Naive thymus-derived CD8-positive, alpha-beta T cell (primary cell): ENCODE measurements around the gene ZFAND3. TPM values are rescaled to one million over a fixed set of nuclear protein-coding genes. Genes with fewer than 3 reads are reported as not detected.

Source experiments
- ATAC-seq, 2 donors: fragments of 150-1000 bp; cut with Tn5 transposase in 1 of 2; sonication (Bioruptor Pico), chemical (Tn5 transposase) in 1 of 2; 1 replicate in 1 of 2; 2 replicates in 1 of 2; pipeline ENCODE4 v1.10.0; 2021; ENCODE audit warnings: mild to moderate bottlenecking in 2 of 2, moderate library complexity in 2 of 2
- POLR2A ChIA-PET: fragments of 350-600 bp; sonication (Branson Sonifier 250); formaldehyde crosslinking; loops from one replicate; lab custom pipeline; 2021; ENCODE audit warnings: antibody characterized with exemption; lab: Charles Lee
- DNase-seq, 10 donors: peaks; one replicate each; pipeline versions ENCODE4 v3.0.0 to v3.0.0-alpha.2; 2020 to 2022
- H3K27ac Mint-ChIP-seq, 10 donors: one replicate each; pipeline ENCODE4 v1.8.0; 2020 to 2022; ENCODE audit warnings: mild to moderate bottlenecking in 10 of 10, mixed read lengths in 10 of 10, moderate library complexity in 4 of 10, inconsistent platforms in 1 of 10
- H3K27me3 Mint-ChIP-seq, 5 donors: one replicate each; pipeline ENCODE4 v1.8.0; 2021 to 2022; ENCODE audit warnings: mixed read lengths in 5 of 5
- H3K36me3 Mint-ChIP-seq, 3 donors: one replicate each; pipeline ENCODE4 v1.8.0; 2020 to 2022; ENCODE audit warnings: mixed read lengths in 3 of 3, mild to moderate bottlenecking in 2 of 3, inconsistent platforms in 1 of 3
- H3K4me1 Mint-ChIP-seq, 4 donors: one replicate each; pipeline ENCODE4 v1.8.0; 2021 to 2022; ENCODE audit warnings: mixed read lengths in 4 of 4
- H3K4me3 Mint-ChIP-seq, 10 donors: one replicate each; pipeline ENCODE4 v1.8.0; 2020 to 2022; ENCODE audit warnings: mild to moderate bottlenecking in 10 of 10, mixed read lengths in 10 of 10, moderate library complexity in 6 of 10, inconsistent platforms in 1 of 10
- H3K9me3 Mint-ChIP-seq, 9 donors: one replicate each; pipeline ENCODE4 v1.8.0; 2020 to 2022; ENCODE audit warnings: mixed read lengths in 9 of 9, mild to moderate bottlenecking in 3 of 9, inconsistent platforms in 1 of 9, moderate library complexity in 1 of 9
- polyA plus RNA-seq, 3 donors: library from polyadenylated mRNA; unstranded; fragments of 300-500 nt; fragmentation: Illumina TruSeq; gene quantifications; one replicate each; pipeline ENCODE4 v1.2.3, GENCODE V29; 2021
- total RNA-seq, 8 experiments: library from RNA in 2 of 8; stranded (reverse) in 2 of 8; gene quantifications; one replicate each; pipeline ENCODE4 v1.2.3 and lab custom pipeline; 2021 to 2026

ZFAND3 gene
- total and polyA plus RNA-seq, 5 experiments from 2014 or later = 3.7 to 33.8 (median 4.5) TPM

DNA sequence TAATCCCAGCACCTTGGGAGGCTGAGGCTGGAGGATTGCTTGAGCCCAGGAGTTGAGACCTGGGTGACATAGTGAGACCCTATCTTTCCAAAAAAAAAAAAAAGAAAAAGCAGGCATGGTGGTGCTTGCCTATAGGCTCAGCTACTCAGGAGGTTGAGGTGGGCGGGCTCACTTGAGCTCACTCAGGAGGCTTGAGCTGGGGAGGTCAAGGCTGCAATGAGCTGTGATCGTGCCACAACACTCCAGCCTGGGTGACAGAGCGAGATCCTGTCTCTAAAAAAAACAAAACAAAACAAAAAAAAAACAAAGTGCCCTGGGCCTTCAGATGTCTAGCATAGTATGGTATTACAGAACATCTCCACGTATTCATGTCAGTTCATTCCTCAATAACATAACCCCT lies 42.9 kb downstream of the ZFAND3 start:
- H3K4me3 Mint-ChIP-seq = no peak overlapping the region
- no peak for DNase-seq
- H3K27ac Mint-ChIP-seq = no peak overlapping the region
- H3K9me3 Mint-ChIP-seq = no peaks in the 10 kb centered on the region
- H3K27me3 Mint-ChIP-seq = no peaks in the 10 kb centered on the region
- peaks cover 34 to 88% (median 76%) of the 10 kb centered on the region in 4 donors for H3K4me1 Mint-ChIP-seq
- POLR2A ChIA-PET = no interaction called here
- peaks cover 0 to 10% (median 0%) of the 10 kb centered on the region in 3 donors for H3K36me3 Mint-ChIP-seq
- ATAC-seq = no peak

DNA sequence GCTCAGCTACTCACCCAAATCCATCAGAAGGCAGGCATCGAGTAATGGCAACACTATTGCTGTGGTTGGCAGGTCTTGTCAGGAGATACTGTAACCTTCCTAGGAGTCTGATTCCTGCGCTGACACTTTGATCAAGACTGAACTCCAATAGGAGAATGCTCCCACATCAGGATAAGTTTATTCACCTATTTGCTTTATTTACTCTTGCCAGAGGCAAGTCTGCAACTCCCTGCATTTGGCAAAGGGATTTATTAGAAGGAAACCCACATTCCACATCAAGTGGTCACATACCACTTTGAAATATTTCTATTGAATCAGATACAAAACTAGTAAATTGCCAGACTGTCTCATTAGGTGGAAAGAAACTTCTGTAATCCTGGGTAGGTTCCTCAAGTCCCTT lies 43.5 kb downstream of the ZFAND3 start:
- Mint-ChIP-seq H3K27ac (peak overlapping the region in 1 of 10 donors; percentile 19), H3K27me3 (no peaks in the 10 kb centered on the region), H3K9me3 (no peaks in the 10 kb centered on the region), H3K4me3 (no peak overlapping the region), H3K4me1 (peaks cover 32 to 88% (median 76%) of the 10 kb centered on the region in 4 donors), H3K36me3 (peaks cover 0 to 10% (median 0%) of the 10 kb centered on the region in 3 donors)
- no peak for ATAC-seq
- POLR2A ChIA-PET = no interaction called here
- DNase-seq = no peak

DNA sequence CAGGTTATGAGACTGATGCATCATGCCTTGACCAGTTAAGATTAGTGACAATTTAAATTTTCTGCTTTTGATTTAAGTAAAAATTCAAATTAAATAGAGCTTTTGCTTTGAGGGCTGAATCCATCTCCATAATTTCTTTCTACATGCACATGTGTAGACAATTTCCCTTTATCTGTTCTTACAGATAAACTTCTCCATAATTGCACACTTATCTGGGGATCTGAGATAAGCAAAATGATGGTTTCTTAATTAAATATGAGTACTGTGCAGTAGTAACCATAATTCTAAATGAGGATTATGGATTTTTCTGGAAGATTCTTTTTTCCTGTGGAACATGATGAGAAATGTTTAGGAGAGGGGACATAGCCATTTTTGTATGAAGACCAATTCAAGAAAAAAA lies 44.7 kb downstream of the ZFAND3 start:
- ATAC-seq = no peak
- no peaks in the 10 kb centered on the region for H3K9me3 Mint-ChIP-seq
- no peak for DNase-seq
- no peak overlapping the region for H3K27ac Mint-ChIP-seq
- POLR2A ChIA-PET = no interaction called here
- H3K36me3 Mint-ChIP-seq = peaks cover 0 to 10% (median 0%) of the 10 kb centered on the region in 3 donors
- H3K4me1 Mint-ChIP-seq = peaks cover 34 to 86% (median 73%) of the 10 kb centered on the region in 4 donors
- no peak overlapping the region for H3K4me3 Mint-ChIP-seq
- H3K27me3 Mint-ChIP-seq = no peaks in the 10 kb centered on the region

DNA sequence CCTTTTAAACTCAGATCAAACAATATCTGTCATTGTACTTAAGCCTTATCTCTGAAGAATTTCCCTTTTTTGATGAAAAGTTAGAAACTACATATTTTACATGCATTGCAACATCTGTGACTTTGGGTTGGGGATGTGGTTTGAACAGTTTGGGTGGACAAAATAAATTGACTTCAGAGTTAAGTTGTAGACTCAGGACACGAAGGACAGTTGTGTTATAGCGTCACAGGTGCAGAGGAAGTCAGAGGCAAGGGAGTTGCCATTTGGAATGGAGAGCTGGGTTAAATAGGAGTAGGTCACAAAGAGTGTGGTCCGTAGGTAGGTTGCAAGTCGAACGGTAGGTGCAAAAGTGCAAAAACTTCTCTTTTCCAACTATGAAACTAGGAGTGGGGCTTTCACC lies 46.0 kb downstream of the ZFAND3 start:
- Mint-ChIP-seq H3K36me3 (peaks cover 0 to 14% (median 6%) of the 10 kb centered on the region in 3 donors), H3K27ac (peak overlapping the region in 4 of 10 donors; percentile 8 to 51 (median 28)), H3K4me3 (peak overlapping the region in 8 of 10 donors; percentile 4 to 51 (median 18)), H3K9me3 (peaks cover 0 to 2% (median 0%) of the 10 kb centered on the region in 9 donors), H3K4me1 (peaks cover 31 to 84% (median 72%) of the 10 kb centered on the region in 4 donors), H3K27me3 (no peaks in the 10 kb centered on the region)
- ATAC-seq = no peak
- POLR2A ChIA-PET = interaction anchor here (0.6 kb wide), 1 partner anchor 82 kb away, joined by 6 read pairs; no protein-coding TSS in a partner anchor
- DNase-seq = no peak

DNA sequence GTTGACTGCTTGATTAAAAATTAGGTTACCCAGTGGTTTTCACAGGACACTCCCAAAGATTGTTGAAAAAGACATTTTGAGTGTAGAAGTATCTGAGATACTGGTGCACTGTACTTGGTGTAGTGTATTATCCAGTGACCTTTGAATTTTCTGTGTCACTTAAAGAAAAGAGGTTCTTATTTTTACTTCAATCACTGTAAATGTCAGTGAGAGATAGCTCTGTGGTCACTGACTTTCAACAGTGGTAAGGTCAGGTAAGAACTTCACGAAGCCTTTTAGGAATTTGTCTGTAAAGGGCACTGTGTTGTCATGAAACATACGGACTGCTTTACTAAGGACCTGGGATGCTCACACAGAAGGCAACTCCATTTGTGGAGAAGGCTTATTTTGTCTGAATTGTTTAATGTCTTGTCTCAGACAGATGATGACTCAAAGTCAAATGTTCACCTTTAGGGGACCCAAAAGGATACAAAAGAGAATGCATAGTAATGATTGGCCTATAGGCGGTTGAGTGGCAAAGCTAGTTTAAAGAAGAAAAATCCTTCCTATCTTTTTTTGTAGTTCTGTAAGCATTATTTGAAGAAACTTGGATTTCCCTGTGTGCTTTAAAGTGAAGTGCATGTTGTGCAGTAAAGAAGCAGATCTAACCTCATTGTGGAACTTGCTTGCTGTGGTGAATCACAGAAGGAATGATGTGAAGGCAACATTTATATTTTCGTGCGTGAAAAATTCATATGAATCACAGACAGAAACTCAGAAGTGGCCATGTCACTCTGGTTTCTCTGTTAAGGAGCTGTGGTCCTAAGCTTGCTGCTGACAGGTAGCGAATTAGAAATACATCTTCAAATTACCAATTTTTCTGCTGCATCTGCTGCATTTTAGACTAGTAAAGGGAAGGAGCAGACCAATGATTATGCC lies 47.3 kb downstream of the ZFAND3 start:
- Mint-ChIP-seq H3K4me1 (peaks cover 28 to 82% (median 69%) of the 10 kb centered on the region in 4 donors), H3K27me3 (no peaks in the 10 kb centered on the region), H3K4me3 (peak overlapping the region in 5 of 10 donors; percentile 2 to 56 (median 13)), H3K27ac (peak overlapping the region in 2 of 10 donors; percentile 16 to 87), H3K9me3 (peaks cover under 1 to 12% (median 9%) of the 10 kb centered on the region in 9 donors), H3K36me3 (peaks cover 8 to 18% (median 14%) of the 10 kb centered on the region in 3 donors)
- DNase-seq (no peak), ATAC-seq (no peak)
- POLR2A ChIA-PET = interaction anchor here (0.6 kb wide), 1 partner anchor 47 kb away, joined by 3 read pairs; no protein-coding TSS in a partner anchor

DNA sequence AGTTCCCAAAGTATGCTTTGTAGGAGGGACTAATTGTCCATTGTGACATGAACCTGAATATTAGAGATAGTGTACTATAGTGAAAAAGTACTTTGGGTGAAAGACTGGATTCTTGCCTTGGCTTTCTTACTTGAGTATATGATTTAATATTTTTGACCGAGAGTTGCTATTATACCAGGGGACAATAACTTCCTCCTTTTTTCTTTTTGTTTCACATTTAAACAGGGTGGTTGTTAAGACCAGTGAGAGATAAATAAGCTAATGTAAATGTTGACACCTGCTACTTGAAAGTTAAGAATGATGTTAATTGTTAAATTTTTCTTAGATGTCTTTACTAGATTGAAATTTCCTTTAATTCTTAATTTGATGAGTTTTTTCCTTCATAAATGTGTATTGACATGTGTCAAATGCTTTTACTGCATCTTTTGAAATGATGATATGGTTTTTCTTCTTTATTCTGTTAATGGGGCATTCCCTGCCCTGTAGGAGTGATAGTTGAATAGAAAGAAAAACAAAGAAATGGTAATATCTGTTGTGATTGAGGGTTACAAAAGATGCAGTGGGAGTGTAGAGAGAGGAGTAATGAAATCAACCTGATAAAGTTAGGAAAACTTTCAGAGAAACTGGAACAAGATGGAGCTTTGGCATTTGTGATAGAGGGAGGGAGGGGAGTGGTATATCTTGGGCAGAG lies 48.4 kb downstream of the ZFAND3 start:
- peaks cover 16 to 23% (median 22%) of the 10 kb centered on the region in 3 donors for H3K36me3 Mint-ChIP-seq
- H3K4me1 Mint-ChIP-seq = peaks cover 31 to 83% (median 74%) of the 10 kb centered on the region in 4 donors
- no peaks in the 10 kb centered on the region for H3K27me3 Mint-ChIP-seq
- peaks cover 5 to 20% (median 12%) of the 10 kb centered on the region in 9 donors for H3K9me3 Mint-ChIP-seq
- POLR2A ChIA-PET = no interaction called here
- DNase-seq = no peak
- peak overlapping the region in 5 of 10 donors; percentile 6 to 57 (median 21) for H3K4me3 Mint-ChIP-seq
- H3K27ac Mint-ChIP-seq = peak overlapping the region in 4 of 10 donors; percentile 7 to 87 (median 47)
- no peak for ATAC-seq

DNA sequence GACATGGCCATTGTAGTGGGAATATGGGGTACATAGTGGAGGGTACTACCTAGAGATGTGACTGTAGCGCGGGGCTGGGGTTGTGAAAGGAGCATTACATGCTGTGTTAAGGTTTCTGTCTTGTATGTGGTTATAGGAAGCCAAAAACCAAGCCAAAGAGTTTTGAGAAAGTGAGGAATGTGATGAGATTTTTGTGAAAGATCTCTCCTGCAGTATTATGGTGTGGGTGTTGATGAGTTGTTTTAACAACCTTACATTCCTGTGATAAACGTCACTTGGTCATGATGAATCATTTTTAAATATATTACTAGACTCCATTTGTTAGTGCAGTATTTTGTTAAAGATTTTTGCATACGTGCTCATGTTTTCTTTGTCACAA lies 48.9 kb downstream of the ZFAND3 start:
- no peak for ATAC-seq
- Mint-ChIP-seq H3K9me3 (peaks cover 5 to 20% (median 12%) of the 10 kb centered on the region in 9 donors), H3K4me1 (peaks cover 33 to 80% (median 75%) of the 10 kb centered on the region in 4 donors), H3K36me3 (peaks cover 16 to 24% (median 21%) of the 10 kb centered on the region in 3 donors), H3K27ac (peak overlapping the region in 4 of 10 donors; percentile 7 to 87 (median 47)), H3K4me3 (peak overlapping the region in 4 of 10 donors; percentile 6 to 57 (median 36)), H3K27me3 (no peaks in the 10 kb centered on the region)
- no peak for DNase-seq
- POLR2A ChIA-PET = no interaction called here

DNA sequence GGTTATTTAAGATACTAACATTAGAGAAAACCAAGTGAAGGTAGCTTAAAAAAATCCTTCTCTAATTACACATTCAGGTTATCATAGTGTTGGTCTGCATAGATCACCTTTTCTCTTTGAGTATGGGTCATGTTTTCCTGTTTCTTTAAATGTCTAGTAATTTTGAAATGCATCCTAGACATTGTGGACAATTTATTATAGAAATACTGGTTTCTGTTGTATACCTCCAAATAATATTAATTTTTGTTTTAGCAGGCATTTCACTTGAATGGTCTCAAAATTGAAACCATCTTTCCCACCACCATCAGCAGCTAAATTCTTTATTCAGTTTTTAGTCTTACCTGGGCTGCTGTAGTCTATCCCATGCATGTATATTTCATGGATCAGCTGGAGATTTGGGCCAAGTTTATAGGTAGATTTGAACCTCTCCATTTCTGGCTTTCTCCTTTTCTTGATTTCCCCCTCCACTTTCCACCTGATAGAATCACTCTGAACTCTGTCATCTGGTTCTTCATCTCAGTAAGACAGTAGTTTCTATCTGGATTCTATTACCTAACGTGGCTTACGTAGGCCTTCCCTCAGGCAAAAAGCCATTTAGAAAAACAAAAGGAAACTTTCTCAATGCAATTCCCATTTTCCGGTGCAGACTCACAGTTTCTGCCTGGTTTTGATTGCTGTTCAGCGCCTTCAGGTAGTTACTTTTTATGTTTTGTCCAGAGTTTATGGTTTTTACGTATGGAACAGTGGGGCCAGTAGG lies 52.3 kb downstream of the ZFAND3 start:
- Mint-ChIP-seq H3K27ac (no peak overlapping the region), H3K4me1 (peaks cover 29 to 75% (median 63%) of the 10 kb centered on the region in 4 donors), H3K27me3 (no peaks in the 10 kb centered on the region), H3K9me3 (peaks cover 5 to 20% (median 12%) of the 10 kb centered on the region in 9 donors), H3K36me3 (peaks cover 16 to 32% (median 30%) of the 10 kb centered on the region in 3 donors), H3K4me3 (no peak overlapping the region)
- no peak for ATAC-seq
- DNase-seq = no peak
- POLR2A ChIA-PET = no interaction called here

DNA sequence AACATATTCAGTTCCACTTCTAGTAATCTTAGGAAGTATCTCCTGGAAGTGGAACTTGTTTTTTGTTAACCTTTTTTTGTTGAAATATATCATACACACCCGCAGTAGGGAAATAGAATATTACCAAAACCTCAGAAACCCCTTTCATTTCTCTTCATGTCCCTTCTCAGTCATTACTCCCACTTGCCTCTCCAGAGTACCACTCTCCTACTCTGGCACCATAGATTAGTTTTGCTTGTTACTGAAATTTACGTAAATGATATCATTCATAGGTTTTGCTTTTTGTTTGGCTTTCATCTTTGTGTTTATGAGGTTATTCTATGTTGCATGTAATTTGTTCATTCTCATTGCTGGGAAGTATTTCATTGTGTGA lies 52.8 kb downstream of the ZFAND3 start:
- no peak overlapping the region for H3K27ac Mint-ChIP-seq
- DNase-seq (no peak), ATAC-seq (no peak)
- H3K9me3 Mint-ChIP-seq = peaks cover 5 to 20% (median 12%) of the 10 kb centered on the region in 9 donors
- H3K36me3 Mint-ChIP-seq = peaks cover 16 to 33% (median 30%) of the 10 kb centered on the region in 3 donors
- H3K4me3 Mint-ChIP-seq = no peak overlapping the region
- H3K27me3 Mint-ChIP-seq = no peaks in the 10 kb centered on the region
- POLR2A ChIA-PET = no interaction called here
- H3K4me1 Mint-ChIP-seq = peaks cover 31 to 75% (median 63%) of the 10 kb centered on the region in 4 donors

DNA sequence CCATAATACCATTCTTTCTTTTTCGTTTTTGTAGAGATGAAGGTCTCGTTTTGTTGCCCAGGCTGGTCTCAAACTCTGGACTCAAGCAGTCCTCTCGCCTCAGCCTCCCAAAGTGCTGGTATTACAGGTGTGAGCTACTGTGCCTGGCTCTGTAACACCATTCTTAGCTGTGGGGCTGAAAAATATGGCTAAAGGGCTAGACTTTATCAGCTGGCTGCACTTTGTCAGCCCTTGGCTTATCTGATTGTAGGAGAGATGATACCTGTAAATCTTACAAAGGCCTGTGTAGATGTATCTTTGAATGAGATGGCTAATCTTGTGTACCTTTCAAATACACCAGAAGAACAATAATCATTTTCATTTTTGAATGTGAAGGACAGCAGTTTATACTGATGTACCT lies 55.2 kb downstream of the ZFAND3 start:
- ATAC-seq = no peak
- POLR2A ChIA-PET = no interaction called here
- no peaks in the 10 kb centered on the region for H3K27me3 Mint-ChIP-seq
- H3K27ac Mint-ChIP-seq = peak overlapping the region in 3 of 10 donors; percentile 23 to 63 (median 47)
- peaks cover 16 to 33% (median 28%) of the 10 kb centered on the region in 3 donors for H3K36me3 Mint-ChIP-seq
- H3K9me3 Mint-ChIP-seq = peaks cover 5 to 20% (median 12%) of the 10 kb centered on the region in 9 donors
- H3K4me1 Mint-ChIP-seq = peaks cover 35 to 80% (median 71%) of the 10 kb centered on the region in 4 donors
- no peak for DNase-seq
- H3K4me3 Mint-ChIP-seq = no peak overlapping the region

DNA sequence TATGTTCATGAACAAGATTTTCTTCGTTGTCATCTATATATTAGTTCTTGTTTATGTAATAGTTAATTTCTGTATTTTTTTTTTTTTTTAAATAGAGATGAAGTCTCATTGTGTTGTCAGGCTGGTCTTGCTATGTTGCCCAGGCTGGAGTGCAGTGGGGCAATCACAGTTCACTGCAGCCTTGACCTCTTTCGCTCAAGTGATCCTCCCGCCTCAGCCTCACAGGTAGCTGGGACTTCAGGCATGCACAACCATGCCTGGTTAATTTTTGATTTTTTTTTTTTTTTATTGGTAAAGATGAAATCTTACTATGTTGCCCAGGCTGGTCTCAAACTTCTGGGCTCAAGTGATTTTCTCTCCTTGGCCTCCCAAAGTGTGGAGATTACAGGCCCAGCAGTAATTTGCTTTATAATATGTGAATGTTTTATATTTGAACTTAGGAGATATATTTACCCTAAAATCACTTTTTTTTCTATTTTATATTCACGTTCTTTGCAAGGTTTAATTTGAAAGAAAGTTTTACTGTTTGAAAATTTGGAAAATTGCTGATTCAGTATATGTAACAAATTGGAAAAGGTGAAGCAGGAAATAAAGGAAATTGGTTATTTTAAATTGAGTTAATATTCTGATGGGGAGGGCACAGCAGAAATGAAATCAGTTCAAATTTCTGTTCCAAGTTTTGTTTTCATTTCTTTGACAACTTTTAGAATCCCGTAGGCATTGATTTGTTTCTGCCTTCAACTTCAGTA lies 56.2 kb downstream of the ZFAND3 start:
- ATAC-seq (no peak), DNase-seq (no peak)
- H3K27ac Mint-ChIP-seq = no peak overlapping the region
- peaks cover 5 to 19% (median 11%) of the 10 kb centered on the region in 9 donors for H3K9me3 Mint-ChIP-seq
- H3K27me3 Mint-ChIP-seq = no peaks in the 10 kb centered on the region
- peaks cover 36 to 83% (median 73%) of the 10 kb centered on the region in 4 donors for H3K4me1 Mint-ChIP-seq
- POLR2A ChIA-PET = no interaction called here
- H3K36me3 Mint-ChIP-seq = peaks cover 15 to 29% (median 23%) of the 10 kb centered on the region in 3 donors
- no peak overlapping the region for H3K4me3 Mint-ChIP-seq
